Activated T-cell treated with anti-CD3 and anti-CD28 coated beads, Interleukin-2, amount 50 U/mL, for 48 hours (primary cell): ENCODE results near the gene SLC5A3.

Experiments used
- DNase-seq, 2 experiments: peaks; one replicate each; pipeline ENCODE4 v3.0.0-alpha.2; 2020

SLC5A3 gene

GRCh38 chr21:34073032-34073748 is at the start of gene SLC5A3, which contains the start of gene MRPS6:
SLC5A3 (plus strand) TSS chr21:34073578; CDS start chr21:34095199, 21,621 bp downstream.
MRPS6 (plus strand) TSS chr21:34073578; CDS start chr21:34073701, 123 bp downstream.
- DNase-seq = peak; percentile 83 to 87

- no peak for DNase-seq
These were observed 49.5 kb upstream of the SLC5A3 start for GRCh38 chr21:34023691-34024373.

- no peak for DNase-seq
These were observed 49.0 kb upstream of the SLC5A3 start for GRCh38 chr21:34024374-34024693.

- no peak for DNase-seq
These were observed 45.5 kb upstream of the SLC5A3 start for GRCh38 chr21:34027721-34028461.

GRCh38 chr21:34029743-34030528 is 43.4 kb upstream of the SLC5A3 start:
- peak; percentile 63 to 72 for DNase-seq

GRCh38 chr21:34031835-34032370 is 41.5 kb upstream of the SLC5A3 start:
- no peak for DNase-seq

- no peak for DNase-seq
These were observed 38.9 kb upstream of the SLC5A3 start for GRCh38 chr21:34034369-34035014.

- DNase-seq = no peak
These were observed 37.6 kb upstream of the SLC5A3 start for GRCh38 chr21:34035619-34036354.

GRCh38 chr21:34037009-34037795 is 36.2 kb upstream of the SLC5A3 start:
- no peak for DNase-seq

- no peak for DNase-seq
These were observed 33.5 kb upstream of the SLC5A3 start for GRCh38 chr21:34039678-34040382.

- no peak for DNase-seq
These were observed 30.6 kb upstream of the SLC5A3 start for GRCh38 chr21:34042735-34043134.

GRCh38 chr21:34043333-34043732 is 30.0 kb upstream of the SLC5A3 start:
- no peak for DNase-seq

- no peak for DNase-seq
These were observed 26.5 kb upstream of the SLC5A3 start for GRCh38 chr21:34046917-34047316.

GRCh38 chr21:34047835-34048234 is 25.5 kb upstream of the SLC5A3 start:
- no peak for DNase-seq

GRCh38 chr21:34052171-34052570 is 21.2 kb upstream of the SLC5A3 start:
- no peak for DNase-seq

- DNase-seq = no peak
These were observed 19.1 kb upstream of the SLC5A3 start for GRCh38 chr21:34054259-34054658.

GRCh38 chr21:34055615-34056014 is 17.8 kb upstream of the SLC5A3 start:
- DNase-seq = no peak

- DNase-seq = no peak
These were observed 11.4 kb upstream of the SLC5A3 start for GRCh38 chr21:34061983-34062382.

- no peak for DNase-seq
These were observed 8.4 kb upstream of the SLC5A3 start for GRCh38 chr21:34065027-34065426.

- DNase-seq = no peak
These were observed 1.7 kb upstream of the SLC5A3 start for GRCh38 chr21:34071683-34072082.
